NB4 (cell line): ENCODE measurements around the gene CCDC186.

Experiments used
- CTCF ChIP-seq: IDR thresholded peaks from one replicate; pipeline ENCODE4 v1.5.1; 2012; ENCODE audit warnings: low read depth, low read length
- MAX ChIP-seq: IDR thresholded peaks from 2 replicates; pipeline ENCODE4 v1.6.1; 2011; ENCODE audit warnings: low read depth, low read length
- MYC ChIP-seq: IDR thresholded peaks from 2 replicates; pipeline ENCODE4 v1.6.1; 2011; ENCODE audit warnings: low read depth, low read length
- POLR2A ChIP-seq: IDR thresholded peaks from 2 replicates; pipeline ENCODE4 v1.6.1; 2011; ENCODE audit warnings: mild to moderate bottlenecking; ENCODE audit not compliant: insufficient read length; ENCODE audit errors: extremely low read depth

GRCh38 chr10:114188001-114188400, 14.0 kb upstream of the CCDC186 start:
- TF ChIP-seq POLR2A, result no peak
- TF ChIP-seq CTCF, result no peak
- no peak for TF ChIP-seq MYC
- no peak for TF ChIP-seq MAX
